Measurements from ENCODE around the gene EPB41L3. TPM values are rescaled to one million over a fixed set of nuclear protein-coding genes. Genes with fewer than 3 reads are reported as not detected.
"Not testable (repeated sequence)": the region's sequence is repeated elsewhere in the genome, so short reads cannot be mapped to it uniquely, and the experiment has no call there.

Gene EPB41L3
- total and polyA plus RNA-seq, 2 experiments from 2014 or later = 8.0 to 11.7 TPM

GRCh38 chr18:5574843-5575242 lies 31.0 kb upstream of the EPB41L3 start (continued):
- no peak for TF ChIP-seq CTCF (conservative IDR thresholded peaks at IDR 0.05; ENCODE audit: low read depth in 2 of 2)
- TF ChIP-seq ZNF114 (CRISPR knock-in tag; IDR thresholded peaks at IDR 0.05) = no peak
- TF ChIP-seq NANOG (IDR thresholded peaks at IDR 0.05; ENCODE audit: borderline replicate concordance) = no peak

DNA sequence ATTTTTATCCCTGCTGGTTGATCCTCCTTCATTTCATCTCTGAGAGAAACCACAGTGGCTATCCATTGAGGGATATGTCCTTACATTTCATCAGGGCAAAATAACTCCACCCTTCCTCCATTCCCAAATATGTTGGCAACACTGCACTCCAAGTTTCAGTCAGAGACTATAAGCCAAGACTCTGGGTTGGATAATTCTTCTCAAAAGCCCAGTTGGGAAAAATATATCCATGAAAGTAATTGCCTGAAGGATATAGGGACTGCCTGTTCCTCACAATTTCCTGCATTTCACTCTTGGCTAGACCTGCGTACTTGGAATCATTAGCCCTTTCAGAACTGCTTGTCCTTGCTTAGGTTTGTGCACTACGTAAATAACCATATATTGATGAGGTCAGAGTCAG lies 27.9 kb upstream of the EPB41L3 start:
- Histone ChIP-seq H2AFZ (no peak overlapping the region), H3K27me3 (ENCODE audit: insufficient read depth) (no peaks in the 10 kb centered on the region), H3K9me2 (ENCODE audit: insufficient read depth) (no peaks in the 10 kb centered on the region), H3K79me2 (replicated peaks; ENCODE audit: insufficient read depth) (no peaks in the 10 kb centered on the region), H3K27ac (ENCODE audit: low read depth) (no peak overlapping the region), H3K4me3 (no peak overlapping the region), H3K36me3 (ENCODE audit: insufficient read depth) (no peaks in the 10 kb centered on the region), H3K4me2 (no peak overlapping the region), H3K4me1 (ENCODE audit: insufficient read depth) (peaks cover 19% of the 10 kb centered on the region), H3F3A (replicated peaks; ENCODE audit: low read depth) (no peaks in the 10 kb centered on the region), H4K20me1 (replicated peaks; ENCODE audit: insufficient read depth) (no peaks in the 10 kb centered on the region)
- no peaks in the 10 kb centered on the region for H3K9me3 Mint-ChIP-seq
- peaks cover 37% of the 10 kb centered on the region for H3K4me1 Mint-ChIP-seq
- no peaks in the 10 kb centered on the region for H3K36me3 Mint-ChIP-seq (ENCODE audit: low read depth)
- H3K4me3 Mint-ChIP-seq = no peak overlapping the region
- ATAC-seq (no peak), DNase-seq (ENCODE audit: low spot score) (no peak)
- H3K27ac Mint-ChIP-seq = no peak overlapping the region
- no peak for TF ChIP-seq NANOG (IDR thresholded peaks at IDR 0.05; ENCODE audit: borderline replicate concordance)
- H3K27me3 Mint-ChIP-seq (ENCODE audit: insufficient read depth, low read depth, poor library complexity) = peaks cover 2% of the 10 kb centered on the region

DNA sequence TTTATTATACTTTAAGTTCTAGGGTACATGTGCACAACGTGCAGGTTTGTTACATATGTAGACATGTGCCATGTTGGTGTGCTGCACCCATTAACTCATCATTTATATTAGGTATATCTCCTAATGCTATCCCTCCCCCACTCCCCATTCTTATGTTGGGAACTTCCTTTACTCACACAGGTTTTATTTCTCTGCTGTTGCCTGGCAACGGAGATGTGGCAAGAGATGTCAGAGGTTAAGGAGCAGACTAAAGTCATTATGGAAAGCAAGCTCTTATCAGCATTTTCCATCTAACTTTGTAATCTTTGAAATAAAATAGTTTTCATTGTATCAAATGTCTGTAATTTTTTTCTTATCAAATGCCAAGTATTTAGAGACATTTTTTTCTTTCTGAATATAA lies 26.8 kb upstream of the EPB41L3 start:
- H3K27ac ChIP-seq (ENCODE audit: low read depth); H2AFZ ChIP-seq; H3K79me2 ChIP-seq (replicated peaks; ENCODE audit: insufficient read depth); H3K27ac Mint-ChIP-seq; H3K4me3 ChIP-seq; H3K4me3 Mint-ChIP-seq; H3K36me3 ChIP-seq (ENCODE audit: insufficient read depth); H3K9me3 Mint-ChIP-seq; H3K36me3 Mint-ChIP-seq (ENCODE audit: low read depth); H3K4me2 ChIP-seq; H3K27me3 Mint-ChIP-seq (ENCODE audit: insufficient read depth, low read depth, poor library complexity); H4K20me1 ChIP-seq (replicated peaks; ENCODE audit: insufficient read depth); H3K27me3 ChIP-seq (ENCODE audit: insufficient read depth); H3F3A ChIP-seq (replicated peaks; ENCODE audit: low read depth); H3K9me2 ChIP-seq (ENCODE audit: insufficient read depth): not testable (repeated sequence)
- peak; percentile 72 for ATAC-seq
- peaks cover 13% of the 10 kb centered on the region for H3K4me1 ChIP-seq (ENCODE audit: insufficient read depth)
- H3K4me1 Mint-ChIP-seq = peaks cover 33% of the 10 kb centered on the region
- peak; percentile 90 for DNase-seq (ENCODE audit: low spot score)

DNA sequence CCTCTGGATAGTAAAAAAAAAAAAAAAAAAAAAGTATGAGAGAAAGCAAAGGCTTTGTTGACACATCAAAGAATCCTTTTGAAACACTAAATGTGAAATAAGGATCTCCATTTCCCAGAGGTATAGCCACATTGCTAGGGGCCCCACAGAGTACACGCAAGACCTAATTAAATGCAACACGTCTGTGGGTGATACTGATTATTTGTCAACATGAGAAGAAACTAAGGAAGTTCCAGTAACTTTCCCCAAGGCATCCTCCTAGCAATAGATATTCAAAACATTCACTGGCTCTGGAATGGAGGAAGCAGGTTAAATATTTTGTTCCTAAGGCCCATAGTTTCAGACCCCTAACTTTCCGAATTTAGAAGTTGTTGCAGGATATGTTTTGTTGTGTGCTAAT lies 24.6 kb upstream of the EPB41L3 start:
- peaks cover 25% of the 10 kb centered on the region for H3K4me1 Mint-ChIP-seq
- H3K36me3 Mint-ChIP-seq (ENCODE audit: low read depth) = no peaks in the 10 kb centered on the region
- no peaks in the 10 kb centered on the region for H4K20me1 ChIP-seq (replicated peaks; ENCODE audit: insufficient read depth)

More for the DNA sequence above, 24.6 kb upstream of the EPB41L3 start:
- Histone ChIP-seq H3K4me3 (no peak overlapping the region), H3K9me2 (ENCODE audit: insufficient read depth) (no peaks in the 10 kb centered on the region), H3K4me1 (ENCODE audit: insufficient read depth) (peaks cover 13% of the 10 kb centered on the region), H3F3A (replicated peaks; ENCODE audit: low read depth) (no peaks in the 10 kb centered on the region), H3K79me2 (replicated peaks; ENCODE audit: insufficient read depth) (no peaks in the 10 kb centered on the region), H3K4me2 (no peak overlapping the region), H3K36me3 (ENCODE audit: insufficient read depth) (no peaks in the 10 kb centered on the region), H2AFZ (no peak overlapping the region), H3K27me3 (ENCODE audit: insufficient read depth) (no peaks in the 10 kb centered on the region), H3K27ac (ENCODE audit: low read depth) (no peak overlapping the region)
- TF ChIP-seq NANOG (IDR thresholded peaks at IDR 0.05; ENCODE audit: borderline replicate concordance) = no peak
- TF ChIP-seq STAT1 (IDR thresholded peaks at IDR 0.05; ENCODE audit: unreplicated experiment) = no peak
- no peak for TF ChIP-seq JUNB (IDR thresholded peaks at IDR 0.05; ENCODE audit: unreplicated experiment)
- TF ChIP-seq CREB1 (CRISPR knock-in tag; IDR thresholded peaks at IDR 0.05; ENCODE audit: low read depth) = no peak
- no peak for ATAC-seq
- no peaks in the 10 kb centered on the region for H3K9me3 Mint-ChIP-seq
- no peak for DNase-seq (ENCODE audit: low spot score)
- H3K27ac Mint-ChIP-seq = no peak overlapping the region
- H3K4me3 Mint-ChIP-seq = no peak overlapping the region
- H3K27me3 Mint-ChIP-seq (ENCODE audit: insufficient read depth, low read depth, poor library complexity) = no peaks in the 10 kb centered on the region
